GM12892 (cell line): ENCODE results near the gene PRKAB1.

Source experiments
- POLR2A ChIP-seq: IDR thresholded peaks from 2 replicates; pipeline ENCODE4 v1.6.1; 2011; ENCODE audit warnings: low read depth, low read length, control low read depth
- POLR2AphosphoS5 ChIP-seq: IDR thresholded peaks from 2 replicates; pipeline ENCODE4 v1.6.1; 2011; ENCODE audit warnings: low read depth, low read length, control low read depth

DNA sequence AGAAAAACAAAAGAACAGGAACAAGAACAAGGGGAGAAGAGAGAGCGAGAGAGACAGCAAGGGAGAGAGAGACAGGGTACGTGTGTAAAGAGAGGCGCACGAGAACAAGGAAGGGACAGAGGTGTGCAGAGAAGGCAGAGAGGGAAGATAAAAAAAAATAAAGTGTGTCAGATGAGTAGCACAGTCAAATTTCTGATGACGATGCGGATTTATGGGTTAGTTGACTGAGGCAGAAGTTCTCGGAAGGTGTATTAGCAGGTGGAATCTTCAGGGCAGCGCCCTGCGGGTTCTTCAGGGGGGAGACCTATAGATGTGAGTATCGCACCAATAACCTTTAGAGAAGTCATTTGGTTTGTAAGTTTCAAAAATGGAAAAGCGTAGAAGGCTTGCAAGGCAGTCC is 44.8 kb downstream of the PRKAB1 start:
- TF ChIP-seq POLR2AphosphoS5 = no peak
- no peak for TF ChIP-seq POLR2A
